Measurements from ENCODE around the gene ROPN1. TPM values are rescaled to one million over a fixed set of nuclear protein-coding genes. Genes with fewer than 3 reads are reported as not detected.
"Not testable (repeated sequence)": the region's sequence is repeated elsewhere in the genome, so short reads cannot be mapped to it uniquely, and the experiment has no call there.

The ROPN1 gene
- total and polyA plus RNA-seq, 2 donors (not counting 1 experiment from before 2014, with no cell fraction given), result not detected

DNA sequence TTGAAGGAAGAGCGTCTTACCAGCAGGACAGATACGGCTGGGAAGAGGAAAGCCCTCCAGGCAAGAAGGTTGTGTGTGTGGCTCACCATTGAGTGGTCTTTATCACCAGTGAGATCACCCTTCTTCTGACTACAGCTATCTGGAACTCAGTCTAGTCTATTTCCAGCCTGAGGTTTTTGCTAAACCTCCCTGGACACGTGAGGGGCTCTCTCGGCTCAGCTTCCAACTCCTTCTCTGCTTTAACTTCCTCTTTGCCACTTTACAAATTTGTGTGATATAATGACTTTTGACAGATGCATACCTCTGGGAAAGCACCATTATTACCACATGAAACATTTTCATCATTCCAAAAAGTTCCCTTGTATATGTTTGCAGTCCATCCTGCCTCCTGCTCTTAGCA is 15.3 kb upstream of the ROPN1 start:
- DNase-seq (ENCODE audit: low read depth in 2 of 2), result peak in 1 of 2 donors; percentile 62
- Histone ChIP-seq H3K4me2 (ENCODE audit: extremely low read depth, insufficient read depth, low read length) (no peak overlapping the region), H3K9ac (ENCODE audit: insufficient read depth, low read length) (no peak overlapping the region)

DNA sequence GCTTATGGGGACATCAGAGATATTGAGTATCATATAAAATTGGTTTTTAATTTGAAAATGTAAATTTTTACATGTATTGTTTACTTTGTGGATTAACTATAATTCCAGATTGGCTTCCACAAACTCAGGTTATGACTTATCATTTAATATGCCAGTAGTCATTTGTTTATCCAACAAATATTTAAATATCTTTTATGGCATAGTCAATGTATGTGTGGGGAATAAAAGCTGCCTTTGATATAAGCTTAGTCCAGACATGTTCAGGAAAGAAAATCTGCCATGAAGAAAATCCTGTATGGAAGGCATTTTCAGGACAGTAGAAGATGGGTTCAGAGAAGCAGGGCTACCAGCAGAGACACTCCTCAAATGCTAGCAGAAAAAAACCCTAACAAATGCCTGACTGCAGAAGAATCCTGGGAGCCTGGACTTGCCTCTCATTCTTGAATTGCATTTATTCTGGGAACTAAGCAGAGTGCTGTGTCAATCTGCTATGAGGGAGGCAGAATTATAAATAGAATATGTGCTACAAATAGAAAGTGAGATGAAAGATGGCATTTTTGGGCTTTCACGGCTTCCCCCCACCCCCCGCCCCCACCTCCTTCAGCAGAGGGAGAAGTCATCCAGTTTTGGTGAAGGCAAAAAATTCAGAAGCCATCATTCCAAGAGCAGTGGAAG is 10.6 kb upstream of the ROPN1 start:
- H3K27ac ChIP-seq (ENCODE audit: insufficient read depth, low read length); H3K9ac ChIP-seq (ENCODE audit: insufficient read depth, low read length); H3K4me2 ChIP-seq (ENCODE audit: extremely low read depth, insufficient read depth, low read length); H3K36me3 ChIP-seq (ENCODE audit: control insufficient read depth, insufficient read depth, low read length); H3K4me3 ChIP-seq (replicated peaks in 1 of 4; ENCODE audit: control extremely low read depth in 1 of 4, insufficient read depth in 1 of 4, low read depth in 3 of 4, low read length in 4 of 4); H3K9me3 ChIP-seq (ENCODE audit: control insufficient read depth, insufficient read depth, low read depth, low read length); H4K20me1 ChIP-seq (ENCODE audit: control insufficient read depth, extremely low read depth, insufficient read depth, low read length); H3K79me2 ChIP-seq (ENCODE audit: control insufficient read depth, insufficient read depth, low read length); H2AFZ ChIP-seq (ENCODE audit: low read length); H3K4me1 ChIP-seq (ENCODE audit: control insufficient read depth, extremely low read depth, insufficient read depth, low read length); DNase-seq (ENCODE audit: low read depth in 2 of 2): not testable (repeated sequence)
- peaks cover 14% of the 10 kb centered on the region for H3K27me3 ChIP-seq (ENCODE audit: control insufficient read depth, insufficient read depth, low read length)

More for the DNA sequence above, 15.3 kb upstream of the ROPN1 start:
- H3K27me3 ChIP-seq (ENCODE audit: control insufficient read depth, insufficient read depth, low read length), result peaks cover 3% of the 10 kb centered on the region
- no peaks in the 10 kb centered on the region for H3K79me2 ChIP-seq (ENCODE audit: control insufficient read depth, insufficient read depth, low read length)
- TF ChIP-seq, protein P1, sequence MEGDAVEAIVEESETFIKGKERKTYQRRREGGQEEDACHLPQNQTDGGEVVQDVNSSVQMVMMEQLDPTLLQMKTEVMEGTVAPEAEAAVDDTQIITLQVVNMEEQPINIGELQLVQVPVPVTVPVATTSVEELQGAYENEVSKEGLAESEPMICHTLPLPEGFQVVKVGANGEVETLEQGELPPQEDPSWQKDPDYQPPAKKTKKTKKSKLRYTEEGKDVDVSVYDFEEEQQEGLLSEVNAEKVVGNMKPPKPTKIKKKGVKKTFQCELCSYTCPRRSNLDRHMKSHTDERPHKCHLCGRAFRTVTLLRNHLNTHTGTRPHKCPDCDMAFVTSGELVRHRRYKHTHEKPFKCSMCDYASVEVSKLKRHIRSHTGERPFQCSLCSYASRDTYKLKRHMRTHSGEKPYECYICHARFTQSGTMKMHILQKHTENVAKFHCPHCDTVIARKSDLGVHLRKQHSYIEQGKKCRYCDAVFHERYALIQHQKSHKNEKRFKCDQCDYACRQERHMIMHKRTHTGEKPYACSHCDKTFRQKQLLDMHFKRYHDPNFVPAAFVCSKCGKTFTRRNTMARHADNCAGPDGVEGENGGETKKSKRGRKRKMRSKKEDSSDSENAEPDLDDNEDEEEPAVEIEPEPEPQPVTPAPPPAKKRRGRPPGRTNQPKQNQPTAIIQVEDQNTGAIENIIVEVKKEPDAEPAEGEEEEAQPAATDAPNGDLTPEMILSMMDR (conservative IDR thresholded peaks at IDR 0.05 in 1 of 2, IDR thresholded peaks at IDR 0.05 in 1 of 2; ENCODE audit: low read depth in 1 of 2, low read length in 2 of 2), result no peak
- no peak for TF ChIP-seq EZH2 (IDR thresholded peaks at IDR 0.05; ENCODE audit: low read length, missing control alignments)
- no peak overlapping the region for H3K27ac ChIP-seq (ENCODE audit: insufficient read depth, low read length)
- no peaks in the 10 kb centered on the region for H3K36me3 ChIP-seq (ENCODE audit: control insufficient read depth, insufficient read depth, low read length)
- H3K4me3 ChIP-seq (replicated peaks in 1 of 4; ENCODE audit: control extremely low read depth in 1 of 4, insufficient read depth in 1 of 4, low read depth in 3 of 4, low read length in 4 of 4), result no peak overlapping the region
- H3K9me3 ChIP-seq (ENCODE audit: control insufficient read depth, insufficient read depth, low read depth, low read length), result no peaks in the 10 kb centered on the region
- no peaks in the 10 kb centered on the region for H3K4me1 ChIP-seq (ENCODE audit: control insufficient read depth, extremely low read depth, insufficient read depth, low read length)
- H4K20me1 ChIP-seq (ENCODE audit: control insufficient read depth, extremely low read depth, insufficient read depth, low read length), result no peaks in the 10 kb centered on the region
- no peak overlapping the region for H2AFZ ChIP-seq (ENCODE audit: low read length)

DNA sequence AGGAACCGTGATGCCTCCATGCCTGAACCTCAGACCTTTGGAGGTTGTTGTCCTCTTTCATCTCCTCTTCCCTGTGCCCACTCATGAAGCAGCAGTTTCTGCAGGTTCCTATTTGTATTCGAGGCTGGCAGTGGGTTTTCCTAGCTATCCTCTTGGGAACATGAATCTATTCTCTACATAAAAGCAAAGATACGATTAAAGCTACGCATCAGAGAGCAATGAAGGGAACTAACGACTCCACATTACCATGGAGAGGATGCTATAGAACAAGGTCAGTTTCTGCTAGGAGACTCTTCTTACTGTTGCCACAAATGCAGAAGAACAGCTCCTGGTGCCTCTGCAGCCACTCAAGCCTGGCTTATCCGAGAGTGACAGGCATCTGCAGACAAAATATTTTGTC is 9.4 kb upstream of the ROPN1 start:
- H3K27ac ChIP-seq (ENCODE audit: insufficient read depth, low read length), result not testable (repeated sequence)
- peaks cover 11% of the 10 kb centered on the region for H3K27me3 ChIP-seq (ENCODE audit: control insufficient read depth, insufficient read depth, low read length)

DNA sequence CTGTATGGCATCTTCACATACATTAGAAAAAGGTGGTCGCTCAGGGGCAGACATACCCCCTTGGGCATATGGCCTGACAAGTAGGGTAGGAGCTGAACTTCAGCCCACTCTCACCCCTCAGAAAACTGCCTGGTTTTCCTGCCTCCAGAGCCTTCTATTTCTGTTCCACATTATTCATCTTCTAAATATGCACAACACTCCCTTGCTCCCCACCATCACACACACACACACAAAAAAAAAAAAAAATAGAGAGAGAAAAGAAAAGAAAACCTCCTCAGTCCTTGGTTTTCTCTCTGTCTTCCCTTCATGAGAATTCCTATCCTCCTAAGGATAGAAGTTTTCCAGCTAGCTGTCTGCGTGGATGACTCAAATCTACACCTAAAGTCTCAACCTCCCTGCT is 5.6 kb upstream of the ROPN1 start:
- no peaks in the 10 kb centered on the region for H3K4me1 ChIP-seq (ENCODE audit: control insufficient read depth, extremely low read depth, insufficient read depth, low read length)
- H2AFZ ChIP-seq (ENCODE audit: low read length), result no peak overlapping the region
- H3K9ac ChIP-seq (ENCODE audit: insufficient read depth, low read length), result no peak overlapping the region
- no peaks in the 10 kb centered on the region for H3K9me3 ChIP-seq (ENCODE audit: control insufficient read depth, insufficient read depth, low read depth, low read length)
- H3K27me3 ChIP-seq (ENCODE audit: control insufficient read depth, insufficient read depth, low read length), result peaks cover 29% of the 10 kb centered on the region
- no peaks in the 10 kb centered on the region for H3K79me2 ChIP-seq (ENCODE audit: control insufficient read depth, insufficient read depth, low read length)
- no peak overlapping the region for H3K4me2 ChIP-seq (ENCODE audit: extremely low read depth, insufficient read depth, low read length)
- H4K20me1 ChIP-seq (ENCODE audit: control insufficient read depth, extremely low read depth, insufficient read depth, low read length), result no peaks in the 10 kb centered on the region
- no peak overlapping the region for H3K4me3 ChIP-seq (replicated peaks in 1 of 4; ENCODE audit: control extremely low read depth in 1 of 4, insufficient read depth in 1 of 4, low read depth in 3 of 4, low read length in 4 of 4)
- DNase-seq (ENCODE audit: low read depth in 2 of 2), result peak in 1 of 2 donors; percentile 44
- H3K27ac ChIP-seq (ENCODE audit: insufficient read depth, low read length), result no peak overlapping the region
- no peaks in the 10 kb centered on the region for H3K36me3 ChIP-seq (ENCODE audit: control insufficient read depth, insufficient read depth, low read length)
- no peak for TF ChIP-seq EZH2 (IDR thresholded peaks at IDR 0.05; ENCODE audit: low read length, missing control alignments)
- TF ChIP-seq, protein P1 (conservative IDR thresholded peaks at IDR 0.05 in 1 of 2, IDR thresholded peaks at IDR 0.05 in 1 of 2; ENCODE audit: low read depth in 1 of 2, low read length in 2 of 2), result no peak

More for the DNA sequence above, 9.4 kb upstream of the ROPN1 start:
- DNase-seq (ENCODE audit: low read depth in 2 of 2); H3K4me1 ChIP-seq (ENCODE audit: control insufficient read depth, extremely low read depth, insufficient read depth, low read length); H3K4me2 ChIP-seq (ENCODE audit: extremely low read depth, insufficient read depth, low read length); H3K9ac ChIP-seq (ENCODE audit: insufficient read depth, low read length); H2AFZ ChIP-seq (ENCODE audit: low read length); H3K4me3 ChIP-seq (replicated peaks in 1 of 4; ENCODE audit: control extremely low read depth in 1 of 4, insufficient read depth in 1 of 4, low read depth in 3 of 4, low read length in 4 of 4); H3K36me3 ChIP-seq (ENCODE audit: control insufficient read depth, insufficient read depth, low read length); H4K20me1 ChIP-seq (ENCODE audit: control insufficient read depth, extremely low read depth, insufficient read depth, low read length); H3K9me3 ChIP-seq (ENCODE audit: control insufficient read depth, insufficient read depth, low read depth, low read length); H3K79me2 ChIP-seq (ENCODE audit: control insufficient read depth, insufficient read depth, low read length): not testable (repeated sequence)
